GM06990 (cell line): ENCODE data around the gene DUSP23.

Source experiments
- DNase-seq: peaks from one replicate; pipeline ENCODE4 v3.0.0-alpha.2; 2011; ENCODE audit not compliant: insufficient read length; ENCODE audit errors: extremely low read depth
- H3K27me3 ChIP-seq: replicated peaks from 2 replicates; pipeline ENCODE4 v1.6.0; 2011; ENCODE audit warnings: low read length; ENCODE audit not compliant: control insufficient read depth, insufficient read depth
- H3K36me3 ChIP-seq: 2 replicates; pipeline ENCODE4 v1.5.1; 2011; ENCODE audit warnings: low read length; ENCODE audit not compliant: control insufficient read depth, insufficient read depth
- H3K4me3 ChIP-seq: replicated peaks from 2 replicates; pipeline ENCODE4 v1.5.1; 2011; ENCODE audit warnings: low read depth, mild to moderate bottlenecking, control low read depth, low read length
- CTCF ChIP-seq: IDR thresholded peaks from 2 replicates; pipeline ENCODE4 v1.5.1; 2011; ENCODE audit warnings: low read length, control low read depth, mild to moderate bottlenecking, inconsistent platforms; ENCODE audit not compliant: insufficient read depth, poor library complexity, severe bottlenecking

The DUSP23 gene

GRCh38 chr1:159749630-159750029 lies 31.1 kb upstream of the DUSP23 start:
- DNase-seq: no peak
- no peak for TF ChIP-seq CTCF
- no peak overlapping the region for H3K4me3 ChIP-seq
- no peaks in the 10 kb centered on the region for H3K36me3 ChIP-seq
- H3K27me3 ChIP-seq: no peaks in the 10 kb centered on the region; the same call in 1 of the 2 replicates

GRCh38 chr1:159750621-159751020 lies 30.1 kb upstream of the DUSP23 start:
- no peak overlapping the region for H3K4me3 ChIP-seq
- no peak for DNase-seq
- no peaks in the 10 kb centered on the region; the same call in 1 of the 2 replicates for H3K27me3 ChIP-seq
- no peak for TF ChIP-seq CTCF
- no peaks in the 10 kb centered on the region for H3K36me3 ChIP-seq

GRCh38 chr1:159751031-159751430 lies 29.7 kb upstream of the DUSP23 start:
- Histone ChIP-seq H3K36me3 (no peaks in the 10 kb centered on the region), H3K27me3 (no peaks in the 10 kb centered on the region; the same call in 1 of the 2 replicates), H3K4me3 (no peak overlapping the region)
- TF ChIP-seq CTCF: no peak
- no peak for DNase-seq

GRCh38 chr1:159752135-159752580 lies 28.6 kb upstream of the DUSP23 start:
- Histone ChIP-seq H3K27me3 (no peaks in the 10 kb centered on the region; the same call in 1 of the 2 replicates), H3K36me3 (no peaks in the 10 kb centered on the region), H3K4me3 (no peak overlapping the region)
- DNase-seq: no peak
- no peak for TF ChIP-seq CTCF

- Histone ChIP-seq H3K4me3 (no peak overlapping the region), H3K27me3 (no peaks in the 10 kb centered on the region; the same call in 1 of the 2 replicates), H3K36me3 (no peaks in the 10 kb centered on the region)
- DNase-seq: no peak
- TF ChIP-seq CTCF: no peak
Observed at GRCh38 chr1:159753386-159753785, 27.4 kb upstream of the DUSP23 start.

- no peak for DNase-seq
- Histone ChIP-seq H3K36me3 (no peaks in the 10 kb centered on the region), H3K4me3 (no peak overlapping the region), H3K27me3 (no peaks in the 10 kb centered on the region)
- TF ChIP-seq CTCF: no peak
Observed at GRCh38 chr1:159755451-159756007, 25.2 kb upstream of the DUSP23 start.
